ENCODE data around the gene ATP6V1B1. TPM values are rescaled to one million over a fixed set of nuclear protein-coding genes. Genes with fewer than 3 reads are reported as not detected.

Gene ATP6V1B1
- total and polyA plus RNA-seq, 10 of the 15 experiments (the other 5 are each of a cell fraction or from before 2014, with no cell fraction given) = not detected

- H2AFZ ChIP-seq (ENCODE audit: control insufficient read depth, low read depth, low read length) = no peak overlapping the region
- H3K4me2 ChIP-seq (ENCODE audit: control insufficient read depth, insufficient read depth) = no peak overlapping the region
- no peak overlapping the region for H3K9ac ChIP-seq (ENCODE audit: control insufficient read depth, insufficient read depth, low read length)
- TF ChIP-seq HCFC1 (IDR thresholded peaks at IDR 0.05; ENCODE audit: low read length) = no peak
- no peak for TF ChIP-seq MYC (IDR thresholded peaks at IDR 0.05; ENCODE audit: insufficient read depth, insufficient read length, insufficient replicate concordance, low read length, severe bottlenecking)
- no peak for TF ChIP-seq KLF5 (IDR thresholded peaks at IDR 0.05; ENCODE audit: partially characterized antibody)
- TF ChIP-seq YY1 (IDR thresholded peaks at IDR 0.05; ENCODE audit: low read depth, low read length) = no peak
- TF ChIP-seq ESRRA (IDR thresholded peaks at IDR 0.05; ENCODE audit: low read length) = no peak
- TF ChIP-seq BRCA1 (IDR thresholded peaks at IDR 0.05; ENCODE audit: low read depth, low read length) = no peak
- no peak for TF ChIP-seq IKZF2 (IDR thresholded peaks at IDR 0.05)
- H3K9me3 ChIP-seq (replicated peaks; ENCODE audit: control insufficient read depth, insufficient read depth, low read length) = no peaks in the 10 kb centered on the region
- CTCF ChIA-PET = no interaction called here
- no TSS peak for BruUV-seq (replicated peaks)
- DNase-seq (ENCODE audit: low read depth, low spot score) (no peak), ATAC-seq (no peak), FAIRE-seq (no peak)
- intact Hi-C loops (cut with micrococcal nuclease; ENCODE audit: unreplicated experiment) = no loop called here
- POLR2A ChIA-PET = no interaction called here
- WGBS (ENCODE audit: insufficient coverage, insufficient replicate concordance, low lambda C conversion rate, missing lambda C conversion rate) = 59% methylated on average over 1 of the region's 1 CpG
- no peak overlapping the region for H3K27ac ChIP-seq (ENCODE audit: control insufficient read depth, insufficient read depth)
- H3K36me3 ChIP-seq (ENCODE audit: control insufficient read depth in 2 of 2, insufficient read depth in 2 of 2, low read length in 1 of 2) = peaks cover 7 to 24% of the 10 kb centered on the region in 2 experiments
- H3K4me3 ChIP-seq = no peak overlapping the region
- no peaks in the 10 kb centered on the region for H3K79me2 ChIP-seq (ENCODE audit: control insufficient read depth, insufficient read depth, low read length)
- SMC1A ChIA-PET (ENCODE audit: uncharacterized antibody, unreplicated experiment) = no interaction called here
- RAD21 ChIA-PET (ENCODE audit: unreplicated experiment) = no interaction called here
- in situ Hi-C loops (cut with MboI) = no loop called here
- no peaks in the 10 kb centered on the region for H4K20me1 ChIP-seq (ENCODE audit: control insufficient read depth, insufficient read depth)
- H3K4me1 ChIP-seq (ENCODE audit: control insufficient read depth, insufficient read depth, low read length) = no peaks in the 10 kb centered on the region
- no peaks in the 10 kb centered on the region for H3K27me3 ChIP-seq (replicated peaks in 1 of 2; ENCODE audit: control insufficient read depth in 2 of 2, insufficient read depth in 2 of 2, low read length in 1 of 2)
These were observed 51.7 kb downstream of the ATP6V1B1 start for GRCh38 chr2:70987386-70987785.

- no peaks in the 10 kb centered on the region for H4K20me1 ChIP-seq (ENCODE audit: control insufficient read depth, insufficient read depth)
- no peak for ATAC-seq
- in situ Hi-C loops (cut with MboI) (no loop called here), intact Hi-C loops (cut with micrococcal nuclease; ENCODE audit: unreplicated experiment) (no loop called here)
- H3K4me1 ChIP-seq (ENCODE audit: control insufficient read depth, insufficient read depth, low read length) = peaks cover 4% of the 10 kb centered on the region
- no peak for DNase-seq (ENCODE audit: low read depth, low spot score)
- WGBS (ENCODE audit: insufficient coverage, insufficient replicate concordance, low lambda C conversion rate, missing lambda C conversion rate) = 92% methylated on average over 4 of the region's 4 CpGs
- H3K79me2 ChIP-seq (ENCODE audit: control insufficient read depth, insufficient read depth, low read length) = peaks cover 3% of the 10 kb centered on the region
- no peak for FAIRE-seq
- BruUV-seq (replicated peaks) = no TSS peak
- H3K9me3 ChIP-seq (replicated peaks; ENCODE audit: control insufficient read depth, insufficient read depth, low read length) = no peaks in the 10 kb centered on the region
- no peaks in the 10 kb centered on the region for H3K27me3 ChIP-seq (replicated peaks in 1 of 2; ENCODE audit: control insufficient read depth in 2 of 2, insufficient read depth in 2 of 2, low read length in 1 of 2)
- H3K27ac ChIP-seq (ENCODE audit: control insufficient read depth, insufficient read depth) = no peak overlapping the region
- CTCF ChIA-PET = no interaction called here
- peaks cover 7 to 24% of the 10 kb centered on the region in 2 experiments for H3K36me3 ChIP-seq (ENCODE audit: control insufficient read depth in 2 of 2, insufficient read depth in 2 of 2, low read length in 1 of 2)
- SMC1A ChIA-PET (ENCODE audit: uncharacterized antibody, unreplicated experiment) = no interaction called here
- RAD21 ChIA-PET (ENCODE audit: unreplicated experiment) = no interaction called here
- H3K4me2 ChIP-seq (ENCODE audit: control insufficient read depth, insufficient read depth) = no peak overlapping the region
- no peak overlapping the region for H3K9ac ChIP-seq (ENCODE audit: control insufficient read depth, insufficient read depth, low read length)
- no peak overlapping the region for H3K4me3 ChIP-seq
- H2AFZ ChIP-seq (ENCODE audit: control insufficient read depth, low read depth, low read length) = no peak overlapping the region
- POLR2A ChIA-PET = no interaction called here
- TF ChIP-seq CHD4 (IDR thresholded peaks at IDR 0.05) (no peak), ELK1 (IDR thresholded peaks at IDR 0.05; ENCODE audit: low read depth, low read length) (no peak), ZNF622 (IDR thresholded peaks at IDR 0.05) (no peak), NR2F1 (conservative IDR thresholded peaks at IDR 0.05) (no peak), RCOR1 (conservative IDR thresholded peaks at IDR 0.05; ENCODE audit: low read depth, low read length) (no peak), ATF7 (IDR thresholded peaks at IDR 0.05; ENCODE audit: low read depth) (no peak), RELB (IDR thresholded peaks at IDR 0.05; ENCODE audit: low read depth) (no peak), HDGF (IDR thresholded peaks at IDR 0.05) (no peak), HSF1 (IDR thresholded peaks at IDR 0.05; ENCODE audit: low read depth, low read length) (no peak), GABPA (IDR thresholded peaks at IDR 0.05; ENCODE audit: low read depth) (no peak)
These were observed 52.5 kb downstream of the ATP6V1B1 start for GRCh38 chr2:70988151-70988550.

Measured in GM12878 (cell line).